Measurements from ENCODE around the gene ZDHHC24.

The ZDHHC24 gene

DNA sequence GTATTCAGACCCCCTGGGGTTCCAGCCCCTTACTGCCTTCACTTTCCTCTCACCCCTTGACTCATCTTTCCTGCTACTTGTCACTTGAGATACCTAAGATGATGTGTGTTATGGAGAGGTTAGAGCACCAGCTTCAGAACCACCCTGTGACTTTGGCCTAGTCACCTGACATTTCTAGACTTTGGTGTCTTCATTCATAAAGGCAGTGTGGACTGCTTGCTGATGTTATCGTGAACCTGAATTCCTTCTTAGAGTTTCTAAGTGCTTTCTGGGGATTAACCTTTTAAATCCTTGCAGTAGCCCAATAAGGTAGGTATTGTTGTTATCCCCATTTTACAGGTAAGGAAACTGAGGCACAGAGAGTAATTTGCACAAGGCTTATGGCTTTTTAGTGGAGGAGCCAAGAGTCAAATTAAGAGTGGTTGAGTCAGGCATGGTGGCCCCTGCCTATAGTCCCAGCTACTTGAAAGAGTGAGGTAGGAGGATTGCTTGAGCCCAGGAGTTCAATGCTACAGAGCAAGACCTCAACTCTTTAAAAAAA, 40.5 kb downstream of the ZDHHC24 start:
- H3K4me1 Mint-ChIP-seq: peaks cover 3% of the 10 kb centered on the region
- ATAC-seq (no peak), DNase-seq (ENCODE audit: low spot score in 2 of 2) (no peak)
- H3K27ac Mint-ChIP-seq: no peak overlapping the region
- peaks cover 55% of the 10 kb centered on the region for H3K36me3 Mint-ChIP-seq
- no peaks in the 10 kb centered on the region for H3K9me3 Mint-ChIP-seq
- no peak overlapping the region for H3K4me3 Mint-ChIP-seq

- Mint-ChIP-seq H3K4me3 (no peak overlapping the region), H3K9me3 (no peaks in the 10 kb centered on the region), H3K4me1 (no peaks in the 10 kb centered on the region), H3K27ac (no peak overlapping the region), H3K36me3 (peaks cover 61% of the 10 kb centered on the region)
- ATAC-seq (no peak), DNase-seq (ENCODE audit: low spot score in 2 of 2) (no peak)
These were observed 47.3 kb downstream of the ZDHHC24 start for GRCh38 chr11:66498506-66498905.

GRCh38 chr11:66497206-66497605, 48.6 kb downstream of the ZDHHC24 start:
- Mint-ChIP-seq H3K9me3 (no peaks in the 10 kb centered on the region), H3K36me3 (peaks cover 69% of the 10 kb centered on the region), H3K27ac (no peak overlapping the region), H3K4me1 (no peaks in the 10 kb centered on the region), H3K4me3 (no peak overlapping the region)
- DNase-seq (ENCODE audit: low spot score in 2 of 2): no peak
- ATAC-seq: no peak

DNA sequence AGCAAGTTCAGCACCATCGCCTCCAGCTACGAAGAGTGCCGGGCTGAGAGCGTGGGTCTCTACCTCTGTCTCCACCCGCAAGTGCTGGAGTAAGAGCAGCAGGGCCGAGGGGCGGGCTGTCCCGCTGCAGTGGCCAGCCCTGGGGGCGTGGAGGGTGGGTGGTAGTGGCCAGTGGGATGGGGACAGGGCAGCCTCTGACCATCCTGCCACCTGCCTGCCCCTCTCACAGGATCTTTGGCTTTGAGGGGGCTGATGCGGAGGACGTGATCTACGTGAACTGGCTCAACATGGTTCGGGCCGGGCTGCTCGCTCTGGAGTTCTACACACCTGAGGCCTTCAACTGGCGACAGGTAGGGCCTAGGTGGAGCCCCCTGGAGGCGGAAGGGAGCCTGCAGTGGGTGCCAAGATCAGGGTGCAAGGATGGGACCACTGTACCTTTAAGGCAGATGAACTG, 50.4 kb downstream of the ZDHHC24 start:
- ATAC-seq (no peak), DNase-seq (ENCODE audit: low spot score in 2 of 2) (no peak)
- Mint-ChIP-seq H3K4me1 (no peaks in the 10 kb centered on the region), H3K9me3 (no peaks in the 10 kb centered on the region), H3K4me3 (no peak overlapping the region), H3K36me3 (peaks cover 71% of the 10 kb centered on the region), H3K27ac (no peak overlapping the region)

- Mint-ChIP-seq H3K27ac (no peak overlapping the region), H3K9me3 (no peaks in the 10 kb centered on the region), H3K36me3 (peaks cover 71% of the 10 kb centered on the region), H3K4me3 (no peak overlapping the region), H3K4me1 (no peaks in the 10 kb centered on the region)
- DNase-seq (ENCODE audit: low spot score in 2 of 2) (no peak), ATAC-seq (no peak)
These were observed 50.9 kb downstream of the ZDHHC24 start for GRCh38 chr11:66494935-66495334.

- Mint-ChIP-seq H3K4me3 (no peak overlapping the region), H3K4me1 (no peaks in the 10 kb centered on the region), H3K36me3 (peaks cover 71% of the 10 kb centered on the region), H3K9me3 (no peaks in the 10 kb centered on the region), H3K27ac (no peak overlapping the region)
- ATAC-seq (no peak), DNase-seq (ENCODE audit: low spot score in 2 of 2) (no peak)
These were observed 51.4 kb downstream of the ZDHHC24 start for GRCh38 chr11:66494458-66494857.

DNA sequence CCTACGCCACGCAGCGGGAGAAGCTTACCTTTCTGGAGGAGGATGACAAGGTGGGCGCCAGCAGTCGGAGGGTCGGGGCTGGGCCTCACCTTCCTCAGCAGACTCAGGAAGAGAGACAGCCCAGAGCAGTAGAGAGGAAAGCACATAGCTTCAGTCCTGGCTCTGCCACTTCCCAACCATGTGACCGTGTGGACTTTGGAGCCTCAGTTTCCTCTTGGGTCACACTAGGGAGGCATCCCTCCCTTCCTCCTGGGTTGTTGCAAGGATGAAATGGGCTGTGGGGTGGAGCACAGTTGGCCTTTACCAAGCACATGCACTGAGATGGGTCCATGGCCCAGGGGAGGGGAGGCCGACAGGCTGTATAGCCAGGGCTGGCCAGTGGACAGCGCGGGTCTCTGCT, 52.7 kb downstream of the ZDHHC24 start:
- no peaks in the 10 kb centered on the region for H3K9me3 Mint-ChIP-seq
- H3K4me1 Mint-ChIP-seq: no peaks in the 10 kb centered on the region
- ATAC-seq: no peak
- H3K27ac Mint-ChIP-seq: no peak overlapping the region
- DNase-seq (ENCODE audit: low spot score in 2 of 2): no peak
- H3K4me3 Mint-ChIP-seq: no peak overlapping the region
- peaks cover 71% of the 10 kb centered on the region for H3K36me3 Mint-ChIP-seq

DNA sequence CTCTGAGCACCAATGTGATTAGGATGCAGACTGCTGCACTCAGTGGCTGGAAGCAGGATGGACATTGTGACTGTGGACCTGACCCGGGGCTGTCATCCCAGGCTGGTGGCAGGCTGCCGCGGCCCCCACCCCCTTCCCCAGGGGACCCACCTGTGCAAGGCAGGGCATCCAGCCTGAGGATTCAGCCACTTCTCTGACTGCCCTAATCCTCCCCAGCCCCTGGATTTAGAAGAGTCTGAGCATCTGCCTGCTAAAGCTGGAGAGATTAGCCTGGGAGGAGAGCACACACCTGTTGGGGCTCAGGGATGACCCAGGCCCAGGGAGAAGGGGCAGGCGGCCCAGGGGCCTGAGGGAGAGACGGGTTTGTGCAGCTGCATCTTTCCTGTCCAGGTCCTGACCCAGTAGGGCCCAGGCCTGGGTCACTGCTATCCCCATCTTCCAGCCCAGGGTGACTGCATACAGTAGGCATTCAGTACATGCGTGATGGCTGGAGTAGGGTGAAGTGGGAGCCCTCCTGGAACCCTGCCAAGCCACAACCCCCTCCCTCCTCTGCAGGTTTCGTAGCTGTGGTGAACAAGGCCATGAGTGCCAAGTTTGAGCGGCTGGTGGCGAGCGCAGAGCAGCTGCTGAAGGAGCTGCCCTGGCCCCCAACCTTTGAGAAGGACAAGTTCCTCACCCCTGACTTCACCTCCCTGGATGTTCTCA, 53.5 kb downstream of the ZDHHC24 start:
- DNase-seq (ENCODE audit: low spot score in 2 of 2): no peak
- Mint-ChIP-seq H3K36me3 (peaks cover 64% of the 10 kb centered on the region), H3K4me3 (no peak overlapping the region), H3K9me3 (no peaks in the 10 kb centered on the region), H3K4me1 (no peaks in the 10 kb centered on the region), H3K27ac (no peak overlapping the region)
- ATAC-seq: no peak

- Mint-ChIP-seq H3K27ac (no peak overlapping the region), H3K36me3 (peaks cover 62% of the 10 kb centered on the region)
These were observed 54.4 kb downstream of the ZDHHC24 start for GRCh38 chr11:66491315-66491935.

DNA sequence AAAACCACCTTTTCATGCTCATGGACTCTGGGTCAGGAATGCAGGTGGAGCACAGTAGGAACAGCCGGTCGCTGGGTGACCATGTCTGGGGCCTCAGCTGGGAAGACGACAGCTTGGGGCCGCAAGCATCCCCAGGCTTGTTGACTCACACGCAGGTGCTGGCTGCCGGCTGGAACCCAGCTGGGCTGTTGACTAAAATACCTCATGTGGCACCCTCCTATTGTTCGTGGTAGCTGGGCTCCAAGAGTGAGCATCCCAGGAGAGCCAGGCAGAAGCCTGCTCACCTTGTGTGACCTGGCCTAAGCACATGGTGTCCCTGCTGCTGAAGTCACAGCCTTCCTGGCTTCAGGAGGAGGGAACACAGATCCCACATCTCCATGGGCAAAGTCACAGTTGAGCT, 56.2 kb downstream of the ZDHHC24 start:
- ATAC-seq: no peak
- no peaks in the 10 kb centered on the region for H3K4me1 Mint-ChIP-seq
- no peak overlapping the region for H3K4me3 Mint-ChIP-seq
- DNase-seq (ENCODE audit: low spot score in 2 of 2): no peak
- no peaks in the 10 kb centered on the region for H3K9me3 Mint-ChIP-seq
- H3K36me3 Mint-ChIP-seq: peaks cover 70% of the 10 kb centered on the region
- H3K27ac Mint-ChIP-seq: no peak overlapping the region

More at GRCh38 chr11:66491315-66491935, 54.4 kb downstream of the ZDHHC24 start:
- Mint-ChIP-seq H3K4me3 (no peak overlapping the region), H3K9me3 (no peaks in the 10 kb centered on the region), H3K4me1 (no peaks in the 10 kb centered on the region)
- ATAC-seq (no peak), DNase-seq (ENCODE audit: low spot score in 2 of 2) (no peak)

- Mint-ChIP-seq H3K4me1 (no peaks in the 10 kb centered on the region), H3K4me3 (no peak overlapping the region), H3K36me3 (peaks cover 73% of the 10 kb centered on the region), H3K9me3 (no peaks in the 10 kb centered on the region), H3K27ac (no peak overlapping the region)
- DNase-seq (ENCODE audit: low spot score in 2 of 2) (no peak), ATAC-seq (no peak)
These were observed 56.9 kb downstream of the ZDHHC24 start for GRCh38 chr11:66488957-66489356.

- Mint-ChIP-seq H3K27ac (peak overlapping the region; percentile 8), H3K9me3 (no peaks in the 10 kb centered on the region), H3K4me1 (peaks cover 20% of the 10 kb centered on the region), H3K36me3 (peaks cover 67% of the 10 kb centered on the region), H3K4me3 (no peak overlapping the region)
- no peak for DNase-seq (ENCODE audit: low spot score in 2 of 2)
- no peak for ATAC-seq
These were observed 61.0 kb downstream of the ZDHHC24 start for GRCh38 chr11:66484806-66485380.

- Mint-ChIP-seq H3K9me3 (no peaks in the 10 kb centered on the region), H3K27ac (peak within 1 kb of the TSS; percentile 87), H3K36me3 (peaks cover 36% of the 10 kb centered on the region), H3K4me3 (peak within 1 kb of the TSS; percentile 88), H3K4me1 (peaks cover 43% of the 10 kb centered on the region)
- ATAC-seq (peak; percentile 97), DNase-seq (ENCODE audit: low spot score in 2 of 2) (peak; percentile 90 to 97)
These were observed 65.5 kb downstream of the ZDHHC24 start, which contains the start of gene DPP3 for GRCh38 chr11:66480117-66480938. DPP3 (plus strand) TSS chr11:66480434; CDS start chr11:66482201, 1,767 bp downstream.

GRCh38 chr11:66479394-66480116, 66.3 kb downstream of the ZDHHC24 start:
- Mint-ChIP-seq H3K36me3 (peaks cover 34% of the 10 kb centered on the region), H3K4me1 (peaks cover 43% of the 10 kb centered on the region), H3K9me3 (no peaks in the 10 kb centered on the region), H3K27ac (peak overlapping the region; percentile 87), H3K4me3 (peak overlapping the region; percentile 88)
- DNase-seq (ENCODE audit: low spot score in 2 of 2) (no peak), ATAC-seq (no peak)
